Measurements from ENCODE around the gene TAC4. TPM values are rescaled to one million over a fixed set of nuclear protein-coding genes. Genes with fewer than 3 reads are reported as not detected.

Gene TAC4
- total and polyA plus RNA-seq, 2 of the 13 experiments (the other 11 are each of a cell fraction or from before 2014, with no cell fraction given) = not detected

- peak; percentile 95 for TF ChIP-seq PATZ1 (CRISPR knock-in tag; IDR thresholded peaks at IDR 0.05)
- no peak for TF ChIP-seq KLF12 (CRISPR knock-in tag; IDR thresholded peaks at IDR 0.05; ENCODE audit: borderline replicate concordance)
- TF ChIP-seq MYC (CRISPR knock-in tag; IDR thresholded peaks at IDR 0.05; ENCODE audit: borderline replicate concordance) = peak; percentile 82; the same call in 1 of the 2 replicates
- no peak for TF ChIP-seq DBP (CRISPR knock-in tag; IDR thresholded peaks at IDR 0.05; ENCODE audit: not compliant biosample characterization)
- no peak for TF ChIP-seq ZNF839 (CRISPR knock-in tag; IDR thresholded peaks at IDR 0.05; ENCODE audit: borderline replicate concordance)
- no peak for TF ChIP-seq ZZZ3 (CRISPR knock-in tag; IDR thresholded peaks at IDR 0.05; ENCODE audit: borderline replicate concordance)
- no peak for TF ChIP-seq ZNF777 (CRISPR knock-in tag; IDR thresholded peaks at IDR 0.05)
- TF ChIP-seq NR0B2 (CRISPR knock-in tag; IDR thresholded peaks at IDR 0.05) = no peak
- TF ChIP-seq U2AF1 (optimal IDR thresholded peaks at IDR 0.05; ENCODE audit: low read depth, low read length) = no peak
- no peak for TF ChIP-seq JARID2 (CRISPR knock-in tag; IDR thresholded peaks at IDR 0.05; ENCODE audit: insufficient replicate concordance)
- TF ChIP-seq SALL2 (CRISPR knock-in tag; IDR thresholded peaks at IDR 0.05) = peak; percentile 77; the same call in 1 of the 2 replicates
- TF ChIP-seq ZBTB40 (IDR thresholded peaks at IDR 0.05) = no peak
- peak; percentile 31; the same call in 1 of the 2 replicates for TF ChIP-seq ZBTB40 (CRISPR knock-in tag; IDR thresholded peaks at IDR 0.05)
- no peak for TF ChIP-seq ZNF337 (CRISPR knock-in tag; IDR thresholded peaks at IDR 0.05; ENCODE audit: borderline replicate concordance, low read depth)
- no peak; the same call in 1 of the 2 replicates for TF ChIP-seq KDM4B (CRISPR knock-in tag; IDR thresholded peaks at IDR 0.05)
These were observed 39.3 kb upstream of the TAC4 start (continued) for GRCh38 chr17:49887086-49887743.

Measured in HepG2 (cell line).